GM12878 (cell line): ENCODE measurements around the gene AP1B1.

Experiments used
- CEBPB ChIP-seq, 2 experiments: fragments of 150-350 bp in 1 of 2; IDR thresholded peaks; 2 replicates each; pipeline ENCODE4 v1.6.1; 2012 to 2014; ENCODE audit warnings: low read depth in 2 of 2, low read length in 2 of 2, borderline replicate concordance in 1 of 2, inconsistent platforms in 1 of 2
- CHD4 ChIP-seq: fragments of 200-600 bp; sonication (generic); IDR thresholded peaks from 2 replicates; pipeline ENCODE4 v1.6.1; 2016; ENCODE audit warnings: mild to moderate bottlenecking
- EP300 ChIP-seq, 2 experiments: fragments of 150-350 bp in 1 of 2; IDR thresholded peaks; 2 replicates each; pipeline ENCODE4 v1.6.1; 2011 to 2012; ENCODE audit warnings: low read depth in 2 of 2, low read length in 2 of 2, borderline replicate concordance in 1 of 2, improper control_type of control experiment in 1 of 2, inconsistent platforms in 1 of 2; ENCODE audit not compliant: control insufficient read depth in 1 of 2
- HDAC6 ChIP-seq: fragments of 200-600 bp; sonication (generic); IDR thresholded peaks from one replicate; pipeline ENCODE4 v1.8.0; 2017; ENCODE audit warnings: antibody characterized with exemption; ENCODE audit not compliant: unreplicated experiment
- LARP7 ChIP-seq: fragments of 450-650 bp; IDR thresholded peaks from 2 replicates; pipeline ENCODE4 v1.6.1; 2017; ENCODE audit warnings: mild to moderate bottlenecking
- POLR2A ChIP-seq: IDR thresholded peaks from 2 replicates; pipeline ENCODE4 v1.6.1; 2011; ENCODE audit warnings: low read depth, mild to moderate bottlenecking, low read length
- POLR2AphosphoS5 ChIP-seq: IDR thresholded peaks from 2 replicates; pipeline ENCODE4 v1.6.1; 2011; ENCODE audit warnings: mild to moderate bottlenecking, low read length, inconsistent platforms
- SPI1 ChIP-seq: IDR thresholded peaks from 2 replicates; pipeline ENCODE4 v1.6.1; 2011; ENCODE audit warnings: low read depth, mild to moderate bottlenecking, low read length, moderate library complexity, borderline replicate concordance; ENCODE audit not compliant: insufficient read depth
- TF ChIP-seq, protein P1 (sequence below), 3 experiments: IDR thresholded peaks in 2 of 3; conservative IDR thresholded peaks in 1 of 3; 2 replicates each; pipeline ENCODE4 v1.5.1; 2011; ENCODE audit warnings: low read depth in 3 of 3, low read length in 3 of 3, mild to moderate bottlenecking in 3 of 3, control low read depth in 2 of 3, moderate library complexity in 2 of 3, inconsistent platforms in 1 of 3, mixed read lengths in 1 of 3; ENCODE audit not compliant: control insufficient read depth in 2 of 3, insufficient read depth in 1 of 3; ENCODE audit errors: extremely low read depth in 1 of 3
- TF ChIP-seq, protein P2 (sequence below): IDR thresholded peaks from 2 replicates; pipeline ENCODE4 v1.6.1; 2012; ENCODE audit warnings: low read depth, low read length, improper control_type of control experiment
- TF ChIP-seq, protein P3 (sequence below): IDR thresholded peaks from 2 replicates; pipeline ENCODE4 v1.6.1; 2011; ENCODE audit warnings: low read depth, mild to moderate bottlenecking, low read length, moderate library complexity, borderline replicate concordance; ENCODE audit errors: extremely low read depth
- TF ChIP-seq, protein P4 (sequence below): IDR thresholded peaks from 2 replicates; pipeline ENCODE4 v1.6.1; 2012; ENCODE audit warnings: mild to moderate bottlenecking, low read depth, low read length

DNA sequence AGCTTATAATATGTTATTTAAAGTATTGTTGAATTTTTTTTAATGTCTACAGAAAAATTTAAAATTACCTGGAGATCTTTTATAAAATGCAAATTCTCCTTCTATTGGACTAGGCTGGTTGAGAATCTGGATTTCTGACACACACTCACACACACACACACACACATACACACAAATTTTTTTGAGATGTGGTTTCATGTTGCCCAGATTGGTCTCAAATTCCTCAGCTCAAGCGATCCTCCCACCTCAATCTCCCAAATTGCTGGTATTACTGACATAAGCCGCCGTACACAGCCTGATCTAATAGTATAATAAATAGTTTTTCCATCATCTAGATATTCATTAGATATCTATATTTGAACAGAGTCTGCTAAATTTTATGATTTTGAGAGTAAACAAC, 45.5 kb upstream of the AP1B1 start:
- TF ChIP-seq, protein P1, sequence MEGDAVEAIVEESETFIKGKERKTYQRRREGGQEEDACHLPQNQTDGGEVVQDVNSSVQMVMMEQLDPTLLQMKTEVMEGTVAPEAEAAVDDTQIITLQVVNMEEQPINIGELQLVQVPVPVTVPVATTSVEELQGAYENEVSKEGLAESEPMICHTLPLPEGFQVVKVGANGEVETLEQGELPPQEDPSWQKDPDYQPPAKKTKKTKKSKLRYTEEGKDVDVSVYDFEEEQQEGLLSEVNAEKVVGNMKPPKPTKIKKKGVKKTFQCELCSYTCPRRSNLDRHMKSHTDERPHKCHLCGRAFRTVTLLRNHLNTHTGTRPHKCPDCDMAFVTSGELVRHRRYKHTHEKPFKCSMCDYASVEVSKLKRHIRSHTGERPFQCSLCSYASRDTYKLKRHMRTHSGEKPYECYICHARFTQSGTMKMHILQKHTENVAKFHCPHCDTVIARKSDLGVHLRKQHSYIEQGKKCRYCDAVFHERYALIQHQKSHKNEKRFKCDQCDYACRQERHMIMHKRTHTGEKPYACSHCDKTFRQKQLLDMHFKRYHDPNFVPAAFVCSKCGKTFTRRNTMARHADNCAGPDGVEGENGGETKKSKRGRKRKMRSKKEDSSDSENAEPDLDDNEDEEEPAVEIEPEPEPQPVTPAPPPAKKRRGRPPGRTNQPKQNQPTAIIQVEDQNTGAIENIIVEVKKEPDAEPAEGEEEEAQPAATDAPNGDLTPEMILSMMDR (IDR thresholded peaks at IDR 0.05 in 2 of 3, conservative IDR thresholded peaks at IDR 0.05 in 1 of 3; ENCODE audit: control insufficient read depth in 2 of 3, extremely low read depth in 1 of 3, insufficient read depth in 1 of 3, low read depth in 3 of 3, low read length in 3 of 3) = no peak
- TF ChIP-seq, protein P2, sequence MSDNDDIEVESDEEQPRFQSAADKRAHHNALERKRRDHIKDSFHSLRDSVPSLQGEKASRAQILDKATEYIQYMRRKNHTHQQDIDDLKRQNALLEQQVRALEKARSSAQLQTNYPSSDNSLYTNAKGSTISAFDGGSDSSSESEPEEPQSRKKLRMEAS = no peak
- no peak for TF ChIP-seq CEBPB (IDR thresholded peaks at IDR 0.05; ENCODE audit: borderline replicate concordance in 1 of 2, low read depth in 2 of 2, low read length in 2 of 2)
- no peak for TF ChIP-seq HDAC6
- no peak for TF ChIP-seq CHD4
- no peak for TF ChIP-seq POLR2A
- no peak for TF ChIP-seq SPI1
- no peak for TF ChIP-seq LARP7
- no peak for TF ChIP-seq POLR2AphosphoS5
- TF ChIP-seq, protein P3, sequence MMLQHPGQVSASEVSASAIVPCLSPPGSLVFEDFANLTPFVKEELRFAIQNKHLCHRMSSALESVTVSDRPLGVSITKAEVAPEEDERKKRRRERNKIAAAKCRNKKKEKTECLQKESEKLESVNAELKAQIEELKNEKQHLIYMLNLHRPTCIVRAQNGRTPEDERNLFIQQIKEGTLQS = no peak
- TF ChIP-seq EP300 (IDR thresholded peaks at IDR 0.05; ENCODE audit: borderline replicate concordance in 1 of 2, control insufficient read depth in 1 of 2, low read depth in 2 of 2, low read length in 2 of 2) = no peak
- TF ChIP-seq, protein P4, sequence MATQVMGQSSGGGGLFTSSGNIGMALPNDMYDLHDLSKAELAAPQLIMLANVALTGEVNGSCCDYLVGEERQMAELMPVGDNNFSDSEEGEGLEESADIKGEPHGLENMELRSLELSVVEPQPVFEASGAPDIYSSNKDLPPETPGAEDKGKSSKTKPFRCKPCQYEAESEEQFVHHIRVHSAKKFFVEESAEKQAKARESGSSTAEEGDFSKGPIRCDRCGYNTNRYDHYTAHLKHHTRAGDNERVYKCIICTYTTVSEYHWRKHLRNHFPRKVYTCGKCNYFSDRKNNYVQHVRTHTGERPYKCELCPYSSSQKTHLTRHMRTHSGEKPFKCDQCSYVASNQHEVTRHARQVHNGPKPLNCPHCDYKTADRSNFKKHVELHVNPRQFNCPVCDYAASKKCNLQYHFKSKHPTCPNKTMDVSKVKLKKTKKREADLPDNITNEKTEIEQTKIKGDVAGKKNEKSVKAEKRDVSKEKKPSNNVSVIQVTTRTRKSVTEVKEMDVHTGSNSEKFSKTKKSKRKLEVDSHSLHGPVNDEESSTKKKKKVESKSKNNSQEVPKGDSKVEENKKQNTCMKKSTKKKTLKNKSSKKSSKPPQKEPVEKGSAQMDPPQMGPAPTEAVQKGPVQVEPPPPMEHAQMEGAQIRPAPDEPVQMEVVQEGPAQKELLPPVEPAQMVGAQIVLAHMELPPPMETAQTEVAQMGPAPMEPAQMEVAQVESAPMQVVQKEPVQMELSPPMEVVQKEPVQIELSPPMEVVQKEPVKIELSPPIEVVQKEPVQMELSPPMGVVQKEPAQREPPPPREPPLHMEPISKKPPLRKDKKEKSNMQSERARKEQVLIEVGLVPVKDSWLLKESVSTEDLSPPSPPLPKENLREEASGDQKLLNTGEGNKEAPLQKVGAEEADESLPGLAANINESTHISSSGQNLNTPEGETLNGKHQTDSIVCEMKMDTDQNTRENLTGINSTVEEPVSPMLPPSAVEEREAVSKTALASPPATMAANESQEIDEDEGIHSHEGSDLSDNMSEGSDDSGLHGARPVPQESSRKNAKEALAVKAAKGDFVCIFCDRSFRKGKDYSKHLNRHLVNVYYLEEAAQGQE = no peak
